H9 (cell line): ENCODE results near the gene AFAP1L1. TPM values are rescaled to one million over a fixed set of nuclear protein-coding genes. Genes with fewer than 3 reads are reported as not detected.

Experiments used
- DNase-seq: peaks from one replicate; pipeline ENCODE4 v3.0.0-alpha.2; 2017
- H2AFZ ChIP-seq: one replicate; pipeline ENCODE4 v1.6.1; 2013; ENCODE audit warnings: mild to moderate bottlenecking, low read length, control low read depth, moderate library complexity
- H2AK5ac ChIP-seq: 2 replicates; pipeline ENCODE4 v1.6.1; 2013; ENCODE audit warnings: low read length, control low read depth, mixed read lengths; ENCODE audit not compliant: insufficient read length
- H2BK120ac ChIP-seq: one replicate; pipeline ENCODE4 v1.6.1; 2013; ENCODE audit warnings: low read depth, mild to moderate bottlenecking, low read length, control low read depth, inconsistent platforms; ENCODE audit not compliant: poor library complexity, severe bottlenecking
- H2BK12ac ChIP-seq: 2 replicates; pipeline ENCODE4 v1.6.1; 2013; ENCODE audit warnings: low read length, control low read depth, mixed read lengths, low read depth; ENCODE audit not compliant: insufficient read length
- H2BK15ac ChIP-seq: 2 replicates; pipeline ENCODE4 v1.6.1; 2013; ENCODE audit warnings: low read depth, low read length, control low read depth
- H2BK20ac ChIP-seq: one replicate; pipeline ENCODE4 v1.6.1; 2013; ENCODE audit warnings: low read depth, mild to moderate bottlenecking, low read length, control low read depth, inconsistent platforms; ENCODE audit not compliant: poor library complexity, severe bottlenecking
- H2BK5ac ChIP-seq: 2 replicates; pipeline ENCODE4 v1.6.1; 2013; ENCODE audit warnings: low read length, control low read depth, mixed read lengths; ENCODE audit not compliant: insufficient read length
- H3K14ac ChIP-seq: 2 replicates; pipeline ENCODE4 v1.6.1; 2013; ENCODE audit warnings: low read length, control low read depth; ENCODE audit not compliant: insufficient read depth
- H3K18ac ChIP-seq: 2 replicates; pipeline ENCODE4 v1.6.1; 2013; ENCODE audit warnings: low read depth, mild to moderate bottlenecking, mixed read lengths, low read length, control low read depth; ENCODE audit not compliant: insufficient read length
- H3K23ac ChIP-seq: 2 replicates; pipeline ENCODE4 v1.6.1; 2013; ENCODE audit warnings: low read length, control low read depth, mixed read lengths, low read depth; ENCODE audit not compliant: insufficient read length
- H3K23me2 ChIP-seq: 2 replicates; pipeline ENCODE4 v1.6.1; 2013; ENCODE audit warnings: low read depth, mild to moderate bottlenecking, mixed read lengths, low read length, control low read depth; ENCODE audit not compliant: insufficient read length, poor library complexity, severe bottlenecking
- H3K27ac ChIP-seq: 2 replicates; pipeline ENCODE4 v1.5.1; 2013; ENCODE audit warnings: low read length, control low read depth, mixed read lengths, low read depth; ENCODE audit not compliant: insufficient read length
- H3K27me3 ChIP-seq: 2 replicates; pipeline ENCODE4 v1.6.1; 2013; ENCODE audit warnings: low read length, control low read depth, inconsistent platforms; ENCODE audit not compliant: insufficient read depth
- H3K4ac ChIP-seq: 2 replicates; pipeline ENCODE4 v1.6.1; 2013; ENCODE audit warnings: low read depth, mild to moderate bottlenecking, control low read depth, inconsistent platforms, low read length, moderate library complexity
- H3K4me1 ChIP-seq: 2 replicates; pipeline ENCODE4 v1.6.1; 2013; ENCODE audit warnings: low read length, control low read depth, inconsistent platforms; ENCODE audit not compliant: insufficient read depth
- H3K4me2 ChIP-seq: 2 replicates; pipeline ENCODE4 v1.6.1; 2013; ENCODE audit warnings: low read length, control low read depth, mixed read lengths; ENCODE audit not compliant: insufficient read length, insufficient read depth
- H3K56ac ChIP-seq: 2 replicates; pipeline ENCODE4 v1.6.1; 2013; ENCODE audit warnings: low read depth, mild to moderate bottlenecking, mixed read lengths, low read length, control low read depth; ENCODE audit not compliant: insufficient read length
- H3K79me1 ChIP-seq: 2 replicates; pipeline ENCODE4 v1.6.1; 2013; ENCODE audit warnings: low read depth, mild to moderate bottlenecking, moderate library complexity, low read length, control low read depth, inconsistent platforms; ENCODE audit not compliant: insufficient read depth, poor library complexity, severe bottlenecking
- H3K79me2 ChIP-seq: 2 replicates; pipeline ENCODE4 v1.6.1; 2013; ENCODE audit warnings: low read length, control low read depth, inconsistent platforms; ENCODE audit not compliant: insufficient read depth
- H3K9ac ChIP-seq: 2 replicates; pipeline ENCODE4 v1.6.1; 2013; ENCODE audit warnings: low read length, control low read depth, mixed read lengths; ENCODE audit not compliant: insufficient read length; ENCODE audit errors: extremely low read depth
- H3K9me3 ChIP-seq: one replicate; pipeline ENCODE4 v1.6.1; 2013; ENCODE audit warnings: low read depth, low read length, inconsistent platforms; ENCODE audit not compliant: control insufficient read depth
- H3T11ph ChIP-seq: one replicate; pipeline ENCODE4 v1.6.1; 2013; ENCODE audit warnings: mild to moderate bottlenecking, low read length, control low read depth, inconsistent platforms
- H4K20me1 ChIP-seq: one replicate; pipeline ENCODE4 v1.6.1; 2013; ENCODE audit not compliant: control insufficient read depth, insufficient read length, insufficient read depth
- H4K5ac ChIP-seq: 2 replicates; pipeline ENCODE4 v1.6.1; 2013; ENCODE audit warnings: low read depth, mild to moderate bottlenecking, mixed read lengths, low read length, control low read depth; ENCODE audit not compliant: insufficient read length
- H4K8ac ChIP-seq: replicated peaks from 2 replicates; pipeline ENCODE4 v1.6.1; 2013; ENCODE audit warnings: low read length, control low read depth, mixed read lengths, low read depth; ENCODE audit not compliant: insufficient read length
- H4K91ac ChIP-seq: 2 replicates; pipeline ENCODE4 v1.6.1; 2013; ENCODE audit warnings: low read depth, mild to moderate bottlenecking, moderate library complexity, mixed read lengths, low read length, control low read depth; ENCODE audit not compliant: insufficient read length
- H3K27ac Mint-ChIP-seq, 3 experiments: 2 replicates in 2 of 3; 3 replicates in 1 of 3; pipeline ENCODE4 v1.8.0; 2020 to 2021; ENCODE audit warnings: mixed read lengths in 3 of 3, mild to moderate bottlenecking in 1 of 3, moderate library complexity in 1 of 3
- H3K27me3 Mint-ChIP-seq: 2 replicates; pipeline ENCODE4 v1.8.0; 2021; ENCODE audit warnings: low read depth, mild to moderate bottlenecking, moderate library complexity, mixed read lengths
- H3K36me3 Mint-ChIP-seq, 3 experiments: 2 replicates in 2 of 3; 3 replicates in 1 of 3; pipeline ENCODE4 v1.8.0; 2020 to 2021; ENCODE audit warnings: low read depth in 3 of 3, mixed read lengths in 3 of 3; ENCODE audit not compliant: insufficient read depth in 1 of 3
- H3K4me1 Mint-ChIP-seq, 2 experiments: 2 replicates each; pipeline ENCODE4 v1.8.0; 2020; ENCODE audit warnings: mixed read lengths in 2 of 2
- H3K4me3 Mint-ChIP-seq, 2 experiments: 2 replicates in 1 of 2; 3 replicates in 1 of 2; pipeline ENCODE4 v1.8.0; 2020 to 2021; ENCODE audit warnings: mild to moderate bottlenecking in 2 of 2, mixed read lengths in 2 of 2, moderate library complexity in 1 of 2
- H3K9me3 Mint-ChIP-seq, 2 experiments: 2 replicates in 1 of 2; 3 replicates in 1 of 2; pipeline ENCODE4 v1.8.0; 2020; ENCODE audit warnings: mild to moderate bottlenecking in 2 of 2, mixed read lengths in 2 of 2, moderate library complexity in 1 of 2
- whole genome bisulfite sequencing: extraction: QIAGEN DNeasy Blood & Tissue Kit; methylation state at CpG from one replicate; pipeline ENCODE4 v1.1.7; 2013; ENCODE audit warnings: missing lambda C conversion rate, low lambda C conversion rate, mixed read lengths; ENCODE audit not compliant: insufficient read length; ENCODE audit errors: extremely low coverage; 5-methylcytosine and 5-hydroxymethylcytosine counted together
- total RNA-seq: library from RNA; stranded (reverse); gene quantifications from 2 replicates; pipeline ENCODE4 v1.2.1, GENCODE V29; 2021
- TF ChIP-seq, protein P1 (sequence below): fragments of 200-600 bp; sonication (generic); conservative IDR thresholded peaks from 3 replicates; pipeline ENCODE4 v1.8.0; 2021; ENCODE audit warnings: antibody characterized with exemption, mild to moderate bottlenecking

Gene AFAP1L1
- total RNA-seq, 1 experiment from 2014 or later: 1.8 TPM

DNA sequence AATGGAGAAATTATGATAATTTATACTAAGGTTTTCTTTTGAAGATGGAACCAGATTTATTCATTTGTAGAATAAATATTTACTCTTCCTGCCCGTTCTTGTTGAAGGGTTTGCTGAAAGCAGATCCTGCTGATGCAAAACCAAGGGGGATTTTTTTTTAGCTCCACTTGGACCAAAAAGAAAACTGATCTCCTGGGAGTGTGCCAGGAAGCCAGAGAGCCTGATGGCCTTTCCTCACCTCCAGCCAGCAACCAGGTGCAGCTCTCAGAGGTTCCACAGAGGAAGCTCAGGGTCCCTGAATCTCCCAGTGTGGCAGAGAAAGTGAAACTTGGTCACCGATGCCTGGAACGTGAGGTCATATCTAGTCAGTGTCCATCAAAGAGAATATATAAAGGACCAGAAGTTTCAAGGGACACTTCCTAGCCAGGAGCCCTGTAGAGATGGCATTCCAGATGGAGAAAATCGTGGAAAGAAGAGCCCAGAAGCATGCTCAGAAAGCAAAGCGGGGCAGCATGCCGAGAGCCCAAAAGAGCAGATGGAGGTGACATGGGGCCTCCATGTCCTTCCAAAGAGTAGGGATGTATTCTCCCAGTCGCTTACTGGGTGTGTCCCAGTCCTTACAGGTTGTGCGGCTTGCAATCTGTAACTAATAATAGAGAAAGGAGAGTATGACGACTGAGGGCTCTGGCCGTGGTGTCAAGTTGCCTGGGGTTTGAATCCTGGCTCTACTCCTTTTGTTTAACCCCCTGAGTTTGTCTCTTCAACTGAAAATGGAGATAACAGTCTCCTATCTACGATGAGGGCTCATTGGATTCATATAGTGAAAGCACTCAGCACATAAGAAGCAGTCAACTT is 12.2 kb downstream of the AFAP1L1 start:
- no peaks in the 10 kb centered on the region for H4K20me1 ChIP-seq
- Mint-ChIP-seq H3K27ac (no peak overlapping the region), H3K36me3 (no peaks in the 10 kb centered on the region), H3K4me3 (no peak overlapping the region), H3K9me3 (no peaks in the 10 kb centered on the region), H3K4me1 (peaks cover 9 to 15% of the 10 kb centered on the region in 2 experiments), H3K27me3 (peaks cover 5% of the 10 kb centered on the region)
- H4K8ac ChIP-seq: no peak overlapping the region
- no peaks in the 10 kb centered on the region for H3K79me1 ChIP-seq
- H3K27me3 ChIP-seq: no peaks in the 10 kb centered on the region
- no peak overlapping the region for H3K23ac ChIP-seq
- H3K4me2 ChIP-seq: no peak overlapping the region
- H3K18ac ChIP-seq: no peak overlapping the region
- no peak overlapping the region for H3K56ac ChIP-seq
- H2AK5ac ChIP-seq: no peak overlapping the region
- no peaks in the 10 kb centered on the region for H3K4me1 ChIP-seq
- no peak overlapping the region for H3K4ac ChIP-seq
- H3K23me2 ChIP-seq: no peaks in the 10 kb centered on the region
- DNase-seq: no peak
- H3T11ph ChIP-seq: no peak overlapping the region
- H3K27ac ChIP-seq: no peak overlapping the region
- no peak overlapping the region for H2BK15ac ChIP-seq
- H3K9me3 ChIP-seq: no peaks in the 10 kb centered on the region
- no peak overlapping the region for H2BK12ac ChIP-seq
- H3K14ac ChIP-seq: no peak overlapping the region
- no peak overlapping the region for H2AFZ ChIP-seq
- no CpG with 5 or more reads among the region's 11 CpGs for WGBS
- H2BK20ac ChIP-seq: no peak overlapping the region
- no peak overlapping the region for H3K9ac ChIP-seq
- no peak overlapping the region for H4K91ac ChIP-seq
- no peak overlapping the region for H2BK5ac ChIP-seq
- no peak overlapping the region for H2BK120ac ChIP-seq
- TF ChIP-seq, protein P1, sequence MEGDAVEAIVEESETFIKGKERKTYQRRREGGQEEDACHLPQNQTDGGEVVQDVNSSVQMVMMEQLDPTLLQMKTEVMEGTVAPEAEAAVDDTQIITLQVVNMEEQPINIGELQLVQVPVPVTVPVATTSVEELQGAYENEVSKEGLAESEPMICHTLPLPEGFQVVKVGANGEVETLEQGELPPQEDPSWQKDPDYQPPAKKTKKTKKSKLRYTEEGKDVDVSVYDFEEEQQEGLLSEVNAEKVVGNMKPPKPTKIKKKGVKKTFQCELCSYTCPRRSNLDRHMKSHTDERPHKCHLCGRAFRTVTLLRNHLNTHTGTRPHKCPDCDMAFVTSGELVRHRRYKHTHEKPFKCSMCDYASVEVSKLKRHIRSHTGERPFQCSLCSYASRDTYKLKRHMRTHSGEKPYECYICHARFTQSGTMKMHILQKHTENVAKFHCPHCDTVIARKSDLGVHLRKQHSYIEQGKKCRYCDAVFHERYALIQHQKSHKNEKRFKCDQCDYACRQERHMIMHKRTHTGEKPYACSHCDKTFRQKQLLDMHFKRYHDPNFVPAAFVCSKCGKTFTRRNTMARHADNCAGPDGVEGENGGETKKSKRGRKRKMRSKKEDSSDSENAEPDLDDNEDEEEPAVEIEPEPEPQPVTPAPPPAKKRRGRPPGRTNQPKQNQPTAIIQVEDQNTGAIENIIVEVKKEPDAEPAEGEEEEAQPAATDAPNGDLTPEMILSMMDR: no peak
- no peak overlapping the region for H4K5ac ChIP-seq
- no peaks in the 10 kb centered on the region for H3K79me2 ChIP-seq
